Gastrocnemius medialis (tissue), 4 donors: ENCODE data around the gene C3orf52. TPM values are rescaled to one million over a fixed set of nuclear protein-coding genes. Genes with fewer than 3 reads are reported as not detected.

ENCODE experiments used
- ATAC-seq, 2 donors: fragments of 150-250 bp; one replicate each; pipeline ENCODE4 v1.9.1; 2016
- DNase-seq, 2 donors: peaks; one replicate each; pipeline ENCODE4 v3.0.0-alpha.2; 2019
- H3K27ac ChIP-seq, 4 donors: fragments of 200-600 bp; sonication (generic); 1 replicate in 1 of 4; 2 replicates in 3 of 4; pipeline ENCODE4 v1.5.1; 2016 to 2018; ENCODE audit warnings: mild to moderate bottlenecking in 2 of 4, moderate library complexity in 1 of 4
- H3K27me3 ChIP-seq, 3 donors: fragments of 200-600 bp; sonication (generic) in 2 of 3; 1 replicate in 1 of 3; 2 replicates in 2 of 3; pipeline versions ENCODE4 v1.5.1 to v1.6.0; 2016 to 2019; ENCODE audit warnings: mild to moderate bottlenecking in 1 of 3, moderate library complexity in 1 of 3
- H3K36me3 ChIP-seq, 2 donors: fragments of 200-600 bp; sonication (generic) in 1 of 2; one replicate each; pipeline ENCODE4 v1.5.1; 2017 to 2018
- H3K4me1 ChIP-seq, 2 donors: fragments of 200-600 bp; sonication (generic) in 1 of 2; one replicate each; pipeline ENCODE4 v1.5.1; 2016 to 2017; ENCODE audit warnings: mild to moderate bottlenecking in 2 of 2
- H3K4me3 ChIP-seq, 4 donors: fragments of 200-600 bp; sonication (generic) in 3 of 4; 1 replicate in 1 of 4; 2 replicates in 3 of 4; pipeline ENCODE4 v1.5.1; 2016 to 2019; ENCODE audit warnings: mild to moderate bottlenecking in 2 of 4
- H3K9me3 ChIP-seq, 3 donors: fragments of 200-600 bp; sonication (generic) in 2 of 3; 1 replicate in 1 of 3; 2 replicates in 2 of 3; pipeline ENCODE4 v1.5.1; 2016 to 2019
- CTCF ChIP-seq, 5 experiments: fragments of 450-650 bp in 3 of 5; fragments of 200-600 bp in 2 of 5; sonication (generic) in 2 of 5; IDR thresholded peaks in 4 of 5; conservative IDR thresholded peaks in 1 of 5; 1 replicate in 4 of 5; 2 replicates in 1 of 5; pipeline ENCODE4 v1.5.1; 2016 to 2019; ENCODE audit warnings: antibody characterized with exemption in 5 of 5, mild to moderate bottlenecking in 3 of 5, moderate library complexity in 3 of 5
- POLR2A ChIP-seq, 2 donors: fragments of 450-650 bp; IDR thresholded peaks; one replicate each; pipeline ENCODE4 v1.6.1; 2017; ENCODE audit warnings: antibody characterized with exemption in 2 of 2, mild to moderate bottlenecking in 2 of 2, moderate library complexity in 2 of 2
- in situ Hi-C, 4 donors: fragments of 200-750 bp; cut with MboI; loops; one replicate each; pipeline versions ENCODE4 v1.15.0 to v1.8.0; 2017; ENCODE audit warnings: low sequenced_read_pairs in 4 of 4
- intact Hi-C: fragments of 100-400 bp; cut with DNase I; formaldehyde crosslinking; loops from one replicate; pipeline ENCODE4 v1.15.1; 2023; ENCODE audit warnings: low total_unique reads
- total RNA-seq, 4 donors: library from RNA; depleted of rRNA; stranded (reverse); fragments of >200 nt; gene quantifications; one replicate each; pipeline versions ENCODE4 v1.1.0 to v1.2.3, GENCODE V29; 2016

The C3orf52 gene
- total RNA-seq, 4 donors from 2014 or later = 0.39 to 1.1 (median 0.82) TPM

GRCh38 chr3:112095731-112096130, 9.5 kb downstream of the C3orf52 start:
- in situ Hi-C loops (no loop called here), intact Hi-C loops (no loop called here)
- no peaks in the 10 kb centered on the region for H3K36me3 ChIP-seq
- H3K9me3 ChIP-seq = no peaks in the 10 kb centered on the region
- no peak for DNase-seq
- no peaks in the 10 kb centered on the region for H3K4me1 ChIP-seq
- H3K4me3 ChIP-seq = no peak overlapping the region
- no peaks in the 10 kb centered on the region for H3K27me3 ChIP-seq
- no peak for ATAC-seq
- H3K27ac ChIP-seq = no peak overlapping the region
- TF ChIP-seq CTCF (IDR thresholded peaks at IDR 0.05 in 4 of 5, conservative IDR thresholded peaks at IDR 0.05 in 1 of 5) (no peak), POLR2A (IDR thresholded peaks at IDR 0.05) (no peak)

GRCh38 chr3:112096176-112096575, 10.0 kb downstream of the C3orf52 start:
- ATAC-seq (no peak), DNase-seq (no peak)
- no peaks in the 10 kb centered on the region for H3K36me3 ChIP-seq
- H3K27ac ChIP-seq = no peak overlapping the region
- H3K27me3 ChIP-seq = no peaks in the 10 kb centered on the region
- H3K4me3 ChIP-seq = no peak overlapping the region
- intact Hi-C loops (no loop called here), in situ Hi-C loops (no loop called here)
- no peaks in the 10 kb centered on the region for H3K9me3 ChIP-seq
- TF ChIP-seq CTCF (IDR thresholded peaks at IDR 0.05 in 4 of 5, conservative IDR thresholded peaks at IDR 0.05 in 1 of 5) = no peak
- no peak for TF ChIP-seq POLR2A (IDR thresholded peaks at IDR 0.05)
- no peaks in the 10 kb centered on the region for H3K4me1 ChIP-seq

GRCh38 chr3:112097378-112097777, 11.2 kb downstream of the C3orf52 start:
- H3K4me3 ChIP-seq = no peak overlapping the region
- ATAC-seq (no peak), DNase-seq (no peak)
- intact Hi-C loops = no loop called here
- no peak overlapping the region for H3K27ac ChIP-seq
- no peaks in the 10 kb centered on the region for H3K27me3 ChIP-seq
- H3K36me3 ChIP-seq = no peaks in the 10 kb centered on the region
- TF ChIP-seq CTCF (IDR thresholded peaks at IDR 0.05 in 4 of 5, conservative IDR thresholded peaks at IDR 0.05 in 1 of 5) (no peak), POLR2A (IDR thresholded peaks at IDR 0.05) (no peak)
- in situ Hi-C loops = no loop called here
- no peaks in the 10 kb centered on the region for H3K9me3 ChIP-seq
- H3K4me1 ChIP-seq = no peaks in the 10 kb centered on the region

GRCh38 chr3:112101916-112102315, 15.7 kb downstream of the C3orf52 start:
- DNase-seq = no peak
- intact Hi-C loops (no loop called here), in situ Hi-C loops (loop anchor here in 1 of 4 donors (25.0 kb wide), 1 partner anchor 410 kb away; no protein-coding TSS in a partner anchor)
- H3K4me1 ChIP-seq = no peaks in the 10 kb centered on the region
- no peak overlapping the region for H3K4me3 ChIP-seq
- TF ChIP-seq POLR2A (IDR thresholded peaks at IDR 0.05) = no peak
- no peak for TF ChIP-seq CTCF (IDR thresholded peaks at IDR 0.05 in 4 of 5, conservative IDR thresholded peaks at IDR 0.05 in 1 of 5)
- no peak overlapping the region for H3K27ac ChIP-seq
- no peaks in the 10 kb centered on the region for H3K9me3 ChIP-seq
- no peaks in the 10 kb centered on the region for H3K36me3 ChIP-seq
- no peak for ATAC-seq
- no peaks in the 10 kb centered on the region for H3K27me3 ChIP-seq

GRCh38 chr3:112104774-112105173, 18.6 kb downstream of the C3orf52 start:
- DNase-seq = no peak
- intact Hi-C loops = no loop called here
- H3K27me3 ChIP-seq = no peaks in the 10 kb centered on the region
- no peak overlapping the region for H3K27ac ChIP-seq
- no peak for ATAC-seq
- no peak overlapping the region for H3K4me3 ChIP-seq
- in situ Hi-C loops = loop anchor here in 1 of 4 donors (25.0 kb wide), 1 partner anchor 408 kb away; no protein-coding TSS in a partner anchor
- H3K4me1 ChIP-seq = no peaks in the 10 kb centered on the region
- no peaks in the 10 kb centered on the region for H3K36me3 ChIP-seq
- no peaks in the 10 kb centered on the region for H3K9me3 ChIP-seq
- TF ChIP-seq POLR2A (IDR thresholded peaks at IDR 0.05) (no peak), CTCF (IDR thresholded peaks at IDR 0.05 in 4 of 5, conservative IDR thresholded peaks at IDR 0.05 in 1 of 5) (no peak)
